HG02763 (cell line): Measurements from ENCODE around the gene MGLL.
"Not testable (repeated sequence)": the region's sequence is repeated elsewhere in the genome, so short reads cannot be mapped to it uniquely, and the experiment has no call there.

ENCODE experiments used
- ATAC-seq: cut with Tn5 transposase; IDR thresholded peaks from one replicate; pipeline ENCODE4 v1.9.1; 2021; ENCODE audit warnings: mild to moderate bottlenecking, moderate library complexity; ENCODE audit not compliant: unreplicated experiment

MGLL gene

GRCh38 chr3:127692501-127693335, 129.6 kb downstream of the MGLL start:
- no peak for ATAC-seq

GRCh38 chr3:127691974-127692373, 130.3 kb downstream of the MGLL start:
- ATAC-seq: no peak

GRCh38 chr3:127691489-127691888, 130.8 kb downstream of the MGLL start:
- ATAC-seq: no peak

GRCh38 chr3:127690823-127691452, 131.4 kb downstream of the MGLL start:
- no peak for ATAC-seq

- no peak for ATAC-seq
Measured at GRCh38 chr3:127690106-127690505, 132.2 kb downstream of the MGLL start.

GRCh38 chr3:127689266-127689860, 133.0 kb downstream of the MGLL start:
- no peak for ATAC-seq

- no peak for ATAC-seq
Measured at GRCh38 chr3:127688416-127689265, 133.7 kb downstream of the MGLL start.

GRCh38 chr3:127688022-127688415, 134.3 kb downstream of the MGLL start:
- no peak for ATAC-seq

- no peak for ATAC-seq
Measured at GRCh38 chr3:127687228-127687737, 135.0 kb downstream of the MGLL start.

GRCh38 chr3:127686512-127686894, 135.8 kb downstream of the MGLL start:
- ATAC-seq: no peak

GRCh38 chr3:127685708-127686511, 136.4 kb downstream of the MGLL start:
- no peak for ATAC-seq

GRCh38 chr3:127684871-127685707, 137.2 kb downstream of the MGLL start:
- no peak for ATAC-seq

- no peak for ATAC-seq
Measured at GRCh38 chr3:127682561-127682960, 139.8 kb downstream of the MGLL start.

GRCh38 chr3:127682175-127682554, 140.2 kb downstream of the MGLL start:
- ATAC-seq: not testable (repeated sequence)

GRCh38 chr3:127680798-127681221, 141.5 kb downstream of the MGLL start:
- no peak for ATAC-seq

- ATAC-seq: no peak
Measured at GRCh38 chr3:127680146-127680661, 142.1 kb downstream of the MGLL start.

- ATAC-seq: no peak
Measured at GRCh38 chr3:127679534-127680145, 142.7 kb downstream of the MGLL start.
